GM12878 (cell line): ENCODE data around the gene SPDYE3. TPM values are rescaled to one million over a fixed set of nuclear protein-coding genes. Genes with fewer than 3 reads are reported as not detected.
A peak's percentile ranks its signal among the peaks of the same experiment; 100 is the strongest.

Experiments used
- BACH1 ChIP-seq: fragments of 450-650 bp; IDR thresholded peaks from 2 replicates; pipeline ENCODE4 v1.6.1; 2017; ENCODE audit warnings: mild to moderate bottlenecking, borderline replicate concordance
- CHD4 ChIP-seq: fragments of 200-600 bp; sonication (generic); IDR thresholded peaks from 2 replicates; pipeline ENCODE4 v1.6.1; 2016; ENCODE audit warnings: mild to moderate bottlenecking
- CREB1 ChIP-seq: IDR thresholded peaks from 2 replicates; pipeline ENCODE4 v1.6.1; 2012; ENCODE audit warnings: low read depth, mild to moderate bottlenecking, inconsistent platforms
- DPF2 ChIP-seq: fragments of 450-650 bp; IDR thresholded peaks from 2 replicates; pipeline ENCODE4 v1.6.1; 2017; ENCODE audit warnings: mild to moderate bottlenecking
- ESRRA ChIP-seq: IDR thresholded peaks from 2 replicates; pipeline ENCODE4 v1.6.1; 2012; ENCODE audit warnings: mild to moderate bottlenecking, low read length, improper control_type of control experiment
- FOXM1 ChIP-seq: IDR thresholded peaks from 2 replicates; pipeline ENCODE4 v1.6.1; 2012; ENCODE audit warnings: low read depth, mild to moderate bottlenecking, inconsistent platforms, low read length, moderate library complexity
- GATAD2B ChIP-seq: fragments of 450-650 bp; conservative IDR thresholded peaks from 2 replicates; pipeline ENCODE4 v1.6.1; 2017; ENCODE audit warnings: low read depth, mild to moderate bottlenecking, moderate library complexity
- IKZF2 ChIP-seq, 2 experiments: fragments of 450-650 bp; IDR thresholded peaks; 2 replicates each; pipeline ENCODE4 v1.6.1; 2017; ENCODE audit warnings: mild to moderate bottlenecking in 2 of 2, moderate library complexity in 2 of 2
- IRF4 ChIP-seq: IDR thresholded peaks from 2 replicates; pipeline ENCODE4 v1.6.1; 2011; ENCODE audit warnings: low read depth, low read length
- JUND ChIP-seq: IDR thresholded peaks from 2 replicates; pipeline ENCODE4 v1.6.1; 2012; ENCODE audit warnings: low read depth, mild to moderate bottlenecking, low read length, improper control_type of control experiment, moderate library complexity
- MEF2B ChIP-seq: fragments of 450-650 bp; IDR thresholded peaks from 2 replicates; pipeline ENCODE4 v1.6.1; 2018; ENCODE audit warnings: mild to moderate bottlenecking, moderate library complexity; ENCODE audit not compliant: partially characterized antibody, poor library complexity, severe bottlenecking
- MTA3 ChIP-seq: IDR thresholded peaks from 2 replicates; pipeline ENCODE4 v1.6.1; 2012; ENCODE audit warnings: low read length, inconsistent platforms, borderline replicate concordance
- MXI1 ChIP-seq: fragments of 150-350 bp; IDR thresholded peaks from 2 replicates; pipeline ENCODE4 v1.6.1; 2011; ENCODE audit warnings: low read depth, mild to moderate bottlenecking, inconsistent platforms, low read length, improper control_type of control experiment
- NFYB ChIP-seq: IDR thresholded peaks from 2 replicates; pipeline ENCODE4 v1.6.1; 2011; ENCODE audit warnings: low read depth, mild to moderate bottlenecking, low read length, improper control_type of control experiment, moderate library complexity; ENCODE audit not compliant: insufficient read depth
- NR2C2 ChIP-seq: IDR thresholded peaks from 2 replicates; pipeline ENCODE4 v1.6.1; 2011; ENCODE audit warnings: borderline replicate concordance, low read depth; ENCODE audit not compliant: control insufficient read depth, insufficient read length
- PRDM15 ChIP-seq: fragments of 450-650 bp; formaldehyde crosslinking; IDR thresholded peaks from 2 replicates; pipeline ENCODE4 v1.4.0; 2020; ENCODE audit warnings: mild to moderate bottlenecking, moderate library complexity
- SRF ChIP-seq, 2 experiments: IDR thresholded peaks; 2 replicates each; pipeline ENCODE4 v1.6.1; 2011; ENCODE audit warnings: low read depth in 2 of 2, low read length in 2 of 2, mild to moderate bottlenecking in 1 of 2, moderate library complexity in 1 of 2
- TCF12 ChIP-seq: IDR thresholded peaks from 2 replicates; pipeline ENCODE4 v1.6.1; 2011; ENCODE audit warnings: low read depth, mild to moderate bottlenecking, low read length
- ZNF217 ChIP-seq: fragments of 450-650 bp; IDR thresholded peaks from 2 replicates; pipeline ENCODE4 v1.6.1; 2017; ENCODE audit warnings: antibody characterized with exemption, mild to moderate bottlenecking
- ZNF384 ChIP-seq: IDR thresholded peaks from 2 replicates; pipeline ENCODE4 v1.6.1; 2012; ENCODE audit warnings: low read depth, mild to moderate bottlenecking, low read length, improper control_type of control experiment, borderline replicate concordance
- ZNF622 ChIP-seq: fragments of 450-650 bp; IDR thresholded peaks from 2 replicates; pipeline ENCODE4 v1.6.1; 2017; ENCODE audit warnings: mild to moderate bottlenecking, inconsistent platforms
- ZZZ3 ChIP-seq: IDR thresholded peaks from 2 replicates; pipeline ENCODE4 v1.6.1; 2011; ENCODE audit warnings: low read depth; ENCODE audit not compliant: control insufficient read depth, insufficient read length
- polyA plus RNA-seq, 11 experiments: library from polyadenylated mRNA; depleted of rRNA in 4 of 11; unstranded in 6 of 11; stranded (reverse) in 5 of 11; fragments of >200 nt; fragmentation: Nextera tagmentation in 4 of 11; fragmentation: Illumina TruSeq in 1 of 11; extraction: Ambion mirVana in 4 of 11; extraction: Trizol in 1 of 11; gene quantifications; 1 replicate in 1 of 11; 2 replicates in 10 of 11; pipeline versions ENCODE4 v1.2.1 to v1.2.3, GENCODE V29; 2011 to 2016; ENCODE audit warnings: inconsistent platforms in 2 of 11, missing spikeins in 2 of 11, low read depth in 1 of 11
- total RNA-seq, 4 experiments: library from RNA; depleted of rRNA in 3 of 4; stranded (reverse); fragments of >200 nt in 3 of 4; fragmentation: Illumina TruSeq in 1 of 4; extraction: Trizol in 1 of 4; gene quantifications; 2 replicates each; pipeline versions ENCODE4 v1.2.1 to v1.2.3, GENCODE V29; 2013 to 2021
- TF ChIP-seq, protein P1 (sequence below): fragments of 150-350 bp; IDR thresholded peaks from 2 replicates; pipeline ENCODE4 v1.6.1; 2014; ENCODE audit warnings: mild to moderate bottlenecking, low read depth, low read length
- TF ChIP-seq, protein P2 (sequence below): IDR thresholded peaks from 2 replicates; pipeline ENCODE4 v1.6.1; 2012; ENCODE audit warnings: low read depth, low read length, improper control_type of control experiment

The SPDYE3 gene
- total and polyA plus RNA-seq, 10 of the 15 experiments (the other 5 are each of a cell fraction or from before 2014, with no cell fraction given): 0.03 to 9.4 (median 1.4) TPM; not detected in 4

DNA sequence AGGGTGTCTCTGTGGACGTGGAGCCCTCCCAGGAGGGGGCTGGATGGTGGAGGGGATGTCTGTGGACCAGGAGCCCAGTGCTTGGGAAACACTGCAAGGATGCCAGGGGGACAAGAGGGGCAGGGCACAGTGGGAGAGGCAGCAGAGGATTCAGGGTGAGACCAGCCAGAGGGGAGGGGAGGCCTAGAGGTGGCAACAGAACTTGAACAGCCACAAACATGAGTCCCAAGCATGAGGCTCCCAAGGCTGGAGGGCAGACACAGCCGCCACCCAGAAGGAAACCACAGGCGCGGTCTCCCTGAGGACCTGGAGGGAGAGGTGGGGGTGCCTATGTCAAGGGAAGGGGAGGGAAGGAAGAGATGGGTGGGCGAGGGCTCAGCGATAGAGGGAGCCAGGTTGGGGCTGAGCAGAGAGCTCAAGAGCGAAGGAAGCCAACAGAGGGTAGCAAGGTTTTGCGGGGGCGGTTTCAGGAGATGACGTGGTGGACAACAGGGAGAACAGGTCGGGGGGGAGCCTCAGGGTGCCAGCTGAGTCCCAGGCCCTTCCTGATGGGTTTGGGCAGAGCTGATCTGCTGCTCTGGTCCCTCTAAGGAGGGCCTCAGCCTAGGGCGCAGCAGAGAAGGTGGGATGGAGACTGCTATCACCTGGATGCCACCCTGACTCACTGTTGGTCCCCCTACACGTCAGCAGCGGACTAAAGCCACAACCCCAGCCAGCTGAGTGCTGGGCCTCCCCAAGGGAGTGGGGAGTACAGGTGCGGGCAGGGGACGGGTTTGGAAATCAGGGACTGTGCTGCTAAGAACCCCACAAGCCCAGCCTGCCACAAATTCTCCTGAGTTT lies 59.1 kb downstream of the SPDYE3 start (continued):
- TF ChIP-seq, protein P1, sequence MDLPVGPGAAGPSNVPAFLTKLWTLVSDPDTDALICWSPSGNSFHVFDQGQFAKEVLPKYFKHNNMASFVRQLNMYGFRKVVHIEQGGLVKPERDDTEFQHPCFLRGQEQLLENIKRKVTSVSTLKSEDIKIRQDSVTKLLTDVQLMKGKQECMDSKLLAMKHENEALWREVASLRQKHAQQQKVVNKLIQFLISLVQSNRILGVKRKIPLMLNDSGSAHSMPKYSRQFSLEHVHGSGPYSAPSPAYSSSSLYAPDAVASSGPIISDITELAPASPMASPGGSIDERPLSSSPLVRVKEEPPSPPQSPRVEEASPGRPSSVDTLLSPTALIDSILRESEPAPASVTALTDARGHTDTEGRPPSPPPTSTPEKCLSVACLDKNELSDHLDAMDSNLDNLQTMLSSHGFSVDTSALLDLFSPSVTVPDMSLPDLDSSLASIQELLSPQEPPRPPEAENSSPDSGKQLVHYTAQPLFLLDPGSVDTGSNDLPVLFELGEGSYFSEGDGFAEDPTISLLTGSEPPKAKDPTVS: no peak
- TF ChIP-seq GATAD2B (peak; percentile 71; the same call in 1 of the 2 replicates), SRF (IDR thresholded peaks at IDR 0.05; ENCODE audit: low read depth in 2 of 2, low read length in 2 of 2) (no peak), FOXM1 (no peak; the same call in 1 of the 2 replicates), TCF12 (no peak), CREB1 (peak; percentile 81), IKZF2 (IDR thresholded peaks at IDR 0.05) (peak; percentile 53 to 58; a peak in 3 of 4 replicates), PRDM15 (CRISPR knock-in tag) (no peak), IRF4 (0 out of 2 replicates have a peak, but pooled peaks have one; percentile 24), ESRRA (no peak), ZNF622 (no peak), MTA3 (peak; percentile 12; the same call in 1 of the 2 replicates), BACH1 (peak; percentile 57; the same call in 1 of the 2 replicates), ZNF384 (no peak), JUND (peak; percentile 72), CHD4 (no peak), DPF2 (peak; percentile 93), ZZZ3 (no peak), MXI1 (no peak; the same call in 1 of the 2 replicates), MEF2B (peak; percentile 72), ZNF217 (0 out of 2 replicates have a peak, but pooled peaks have one; percentile 25), NR2C2 (no peak), NFYB (no peak)
- TF ChIP-seq, protein P2, sequence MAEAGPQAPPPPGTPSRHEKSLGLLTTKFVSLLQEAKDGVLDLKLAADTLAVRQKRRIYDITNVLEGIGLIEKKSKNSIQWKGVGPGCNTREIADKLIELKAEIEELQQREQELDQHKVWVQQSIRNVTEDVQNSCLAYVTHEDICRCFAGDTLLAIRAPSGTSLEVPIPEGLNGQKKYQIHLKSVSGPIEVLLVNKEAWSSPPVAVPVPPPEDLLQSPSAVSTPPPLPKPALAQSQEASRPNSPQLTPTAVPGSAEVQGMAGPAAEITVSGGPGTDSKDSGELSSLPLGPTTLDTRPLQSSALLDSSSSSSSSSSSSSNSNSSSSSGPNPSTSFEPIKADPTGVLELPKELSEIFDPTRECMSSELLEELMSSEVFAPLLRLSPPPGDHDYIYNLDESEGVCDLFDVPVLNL: no peak
